Right atrium auricular region (tissue), 2 donors: ENCODE data around the gene RRAGC. TPM values are rescaled to one million over a fixed set of nuclear protein-coding genes. Genes with fewer than 3 reads are reported as not detected.

Source experiments
- DNase-seq: peaks from one replicate; pipeline ENCODE4 v3.0.0-alpha.2; 2019; ENCODE audit warnings: low spot score
- H3K27ac ChIP-seq, 2 donors: fragments of 200-600 bp; sonication (generic); 1 replicate in 1 of 2; 2 replicates in 1 of 2; pipeline ENCODE4 v1.5.1; 2016 to 2019
- H3K27me3 ChIP-seq, 2 donors: fragments of 200-600 bp; sonication (generic); one replicate each; pipeline versions ENCODE4 v1.5.1 to v1.6.0; 2017 to 2019
- H3K36me3 ChIP-seq: fragments of 200-600 bp; sonication (generic); one replicate; pipeline ENCODE4 v1.5.1; 2016
- H3K4me1 ChIP-seq, 2 donors: fragments of 200-600 bp; sonication (generic); one replicate each; pipeline versions ENCODE4 v1.5.1 to v1.6.0; 2017 to 2019
- H3K4me3 ChIP-seq, 2 donors: fragments of 200-600 bp; sonication (generic); 1 replicate in 1 of 2; 2 replicates in 1 of 2; pipeline ENCODE4 v1.5.1; 2017 to 2019; ENCODE audit warnings: mild to moderate bottlenecking in 1 of 2, moderate library complexity in 1 of 2
- H3K9me3 ChIP-seq, 2 donors: fragments of 200-600 bp; sonication (generic); one replicate each; pipeline ENCODE4 v1.5.1; 2019
- CTCF ChIP-seq, 2 donors: fragments of 200-600 bp; sonication (generic); IDR thresholded peaks; one replicate each; pipeline ENCODE4 v1.5.1; 2019; ENCODE audit warnings: antibody characterized with exemption in 2 of 2
- total RNA-seq, 2 donors: library from RNA; depleted of rRNA; stranded (reverse); fragments of >200 nt; gene quantifications; one replicate each; pipeline ENCODE4 v1.1.0, GENCODE V29; 2016

Gene RRAGC
- total RNA-seq, 2 donors from 2014 or later = 9.2 to 10.7 TPM

GRCh38 chr1:38790422-38791163 lies 69.0 kb downstream of the RRAGC start:
- Histone ChIP-seq H3K4me3 (no peak overlapping the region), H3K27me3 (no peaks in the 10 kb centered on the region), H3K4me1 (no peaks in the 10 kb centered on the region), H3K36me3 (no peaks in the 10 kb centered on the region), H3K9me3 (peaks cover 0 to 18% of the 10 kb centered on the region in 2 donors), H3K27ac (no peak overlapping the region)
- TF ChIP-seq CTCF (IDR thresholded peaks at IDR 0.05) = no peak
- no peak for DNase-seq

- H3K36me3 ChIP-seq = no peaks in the 10 kb centered on the region
- peaks cover 0 to 18% of the 10 kb centered on the region in 2 donors for H3K9me3 ChIP-seq
- no peaks in the 10 kb centered on the region for H3K27me3 ChIP-seq
- H3K4me3 ChIP-seq = no peak overlapping the region
- no peak for TF ChIP-seq CTCF (IDR thresholded peaks at IDR 0.05)
- no peak for DNase-seq
- H3K27ac ChIP-seq = no peak overlapping the region
- no peaks in the 10 kb centered on the region for H3K4me1 ChIP-seq
Observed at GRCh38 chr1:38789498-38790169, 69.9 kb downstream of the RRAGC start.

- Histone ChIP-seq H3K27ac (no peak overlapping the region), H3K4me1 (no peaks in the 10 kb centered on the region), H3K4me3 (no peak overlapping the region), H3K9me3 (peaks cover 0 to 13% of the 10 kb centered on the region in 2 donors), H3K27me3 (peaks cover 0 to 4% of the 10 kb centered on the region in 2 donors), H3K36me3 (no peaks in the 10 kb centered on the region)
- no peak for TF ChIP-seq CTCF (IDR thresholded peaks at IDR 0.05)
- DNase-seq = peak; percentile 36
Observed at GRCh38 chr1:38788341-38789336, 70.9 kb downstream of the RRAGC start.

Other genes with a start within 250 kb of the RRAGC start
- gene MYCBP, start 13.6 kb upstream of the RRAGC start, total RNA-seq = 1 to 10 TPM; 5.6 to 9.4 TPM
- gene GJA9, start 21.8 kb upstream of the RRAGC start, total RNA-seq = not detected
- gene RHBDL2, start 82.1 kb upstream of the RRAGC start, total RNA-seq = under 1 TPM in 1 of 2 donors, not detected in 1; 0.31 TPM
- 10 to 100 TPM; 44.8 to 46.4 TPM for gene AKIRIN1, start 131.5 kb upstream of the RRAGC start, total RNA-seq
- gene NDUFS5, start 166.6 kb upstream of the RRAGC start, total RNA-seq = 1,000 to 10,000 TPM; 1,281 to 1,828 TPM